HCT116 (cell line): Measurements from ENCODE around the gene NFKBIZ. TPM values are rescaled to one million over a fixed set of nuclear protein-coding genes. Genes with fewer than 3 reads are reported as not detected.

Experiments used
- ATAC-seq: fragments of 200-7000 bp; cut with Tn5 transposase; 2 replicates; pipeline ENCODE4 v1.9.1; 2020; ENCODE audit warnings: mild to moderate bottlenecking, moderate library complexity
- BruUV-seq: library from RNA; stranded (reverse); fragments of 400-500 nt; replicated peaks from 2 replicates; lab custom pipeline; 2021; lab: Mats Ljungman, UMichigan
- CTCF ChIA-PET: fragments of 300-600 bp; sonication (Branson Sonifier 250); formaldehyde crosslinking; loops from one replicate; lab custom pipeline; 2021; ENCODE audit warnings: antibody characterized with exemption; lab: Charles Lee
- POLR2A ChIA-PET: fragments of 300-600, 350-600 bp; sonication (Branson Sonifier 250); formaldehyde crosslinking; loops from one replicate; lab custom pipeline; 2021; ENCODE audit warnings: antibody characterized with exemption; lab: Charles Lee
- RAD21 ChIA-PET, 2 experiments: fragments of 300-600 bp; sonication (Branson Sonifier 250); formaldehyde crosslinking; loops; one replicate each; lab custom pipeline; 2023; ENCODE audit warnings: low total read pairs in 2 of 2; ENCODE audit not compliant: uncharacterized antibody in 2 of 2, unreplicated experiment in 2 of 2, low non-redundant PET in 1 of 2; lab: Charles Lee
- DNase-seq: peaks from one replicate; pipeline ENCODE4 v3.0.0-alpha.2; 2010; ENCODE audit warnings: low read depth, low spot score
- H2AFZ ChIP-seq: fragments of 200-600 bp; shearing (Covaris generic), sonication (generic); 2 replicates; pipeline ENCODE4 v1.6.1; 2017; ENCODE audit warnings: low read depth, mixed run types, mixed read lengths, antibody characterized with exemption, low read length; ENCODE audit not compliant: poor library complexity, severe bottlenecking
- H3K27ac ChIP-seq: 2 replicates; pipeline ENCODE4 v1.5.1; 2012; ENCODE audit warnings: low read depth, low read length
- H3K27me3 ChIP-seq: fragments of 200-600 bp; sonication (generic); 2 replicates; pipeline ENCODE4 v1.6.1; 2016; ENCODE audit warnings: mixed run types, low read length, mixed read lengths; ENCODE audit not compliant: insufficient read depth
- H3K36me3 ChIP-seq, 2 experiments: fragments of 200-500 bp in 1 of 2; fragments of 200-600 bp in 1 of 2; sonication (Bioruptor generic) in 1 of 2; sonication (generic) in 1 of 2; 2 replicates each; pipeline versions ENCODE4 v1.5.1 to v1.6.1; 2014 to 2016; ENCODE audit warnings: low read length in 2 of 2, inconsistent platforms in 1 of 2, mixed read lengths in 1 of 2, mixed run types in 1 of 2; ENCODE audit not compliant: insufficient read depth in 2 of 2, control insufficient read depth in 1 of 2
- H3K4me1 ChIP-seq, 2 experiments: fragments of 200-600 bp in 1 of 2; sonication (generic) in 1 of 2; 2 replicates each; pipeline versions ENCODE4 v1.5.1 to v1.6.1; 2012 to 2017; ENCODE audit warnings: low read length in 2 of 2, inconsistent platforms in 1 of 2, mild to moderate bottlenecking in 1 of 2, mixed read lengths in 1 of 2, mixed run types in 1 of 2, moderate library complexity in 1 of 2; ENCODE audit not compliant: insufficient read depth in 2 of 2, control insufficient read depth in 1 of 2
- H3K4me2 ChIP-seq: fragments of 200-600 bp; sonication (generic); 2 replicates; pipeline ENCODE4 v1.6.1; 2017; ENCODE audit warnings: mixed run types, low read length, mixed read lengths
- H3K4me3 ChIP-seq, 2 experiments: fragments of 200-600 bp in 1 of 2; sonication (generic) in 1 of 2; replicated peaks in 1 of 2; 2 replicates each; pipeline ENCODE4 v1.5.1; 2011 to 2016; ENCODE audit warnings: low read length in 2 of 2, control low read depth in 1 of 2, low read depth in 1 of 2, mild to moderate bottlenecking in 1 of 2, mixed read lengths in 1 of 2, mixed run types in 1 of 2
- H3K79me2 ChIP-seq: fragments of 200-600 bp; sonication (generic); 2 replicates; pipeline ENCODE4 v1.6.1; 2017; ENCODE audit warnings: mild to moderate bottlenecking, mixed run types, low read length, moderate library complexity, mixed read lengths; ENCODE audit not compliant: insufficient read depth
- H3K9ac ChIP-seq: fragments of 200-600 bp; sonication (generic); 2 replicates; pipeline ENCODE4 v1.6.1; 2016; ENCODE audit warnings: low read length, mixed read lengths
- H3K9me2 ChIP-seq: fragments of 200-600 bp; sonication (generic), shearing (Covaris generic); 2 replicates; pipeline ENCODE4 v1.6.1; 2017; ENCODE audit warnings: mixed run types, mild to moderate bottlenecking, moderate library complexity; ENCODE audit not compliant: insufficient read depth
- H3K9me3 ChIP-seq, 2 experiments: fragments of 200-500 bp in 1 of 2; fragments of 200-600 bp in 1 of 2; sonication (Bioruptor generic) in 1 of 2; sonication (generic) in 1 of 2; 2 replicates each; pipeline ENCODE4 v1.6.1; 2014 to 2017; ENCODE audit warnings: low read length in 2 of 2, mixed read lengths in 2 of 2, inconsistent platforms in 1 of 2, low read depth in 1 of 2, mild to moderate bottlenecking in 1 of 2, mixed run types in 1 of 2, moderate library complexity in 1 of 2; ENCODE audit not compliant: control insufficient read depth in 1 of 2, insufficient read depth in 1 of 2
- H4K20me1 ChIP-seq: fragments of 200-600 bp; sonication (generic), shearing (Covaris generic); 2 replicates; pipeline ENCODE4 v1.6.1; 2017; ENCODE audit warnings: mixed run types, mild to moderate bottlenecking, moderate library complexity; ENCODE audit not compliant: insufficient read depth
- CBX3 ChIP-seq: IDR thresholded peaks from 2 replicates; pipeline ENCODE4 v1.6.1; 2012; ENCODE audit warnings: low read depth
- CEBPB ChIP-seq: IDR thresholded peaks from 2 replicates; pipeline ENCODE4 v1.6.1; 2012; ENCODE audit warnings: low read depth
- EGR1 ChIP-seq: IDR thresholded peaks from 2 replicates; pipeline ENCODE4 v1.6.1; 2012; ENCODE audit warnings: low read depth
- EZH2phosphoT487 ChIP-seq: fragments of 200-600 bp; IDR thresholded peaks from 2 replicates; pipeline ENCODE4 v1.6.1; 2018; ENCODE audit warnings: antibody characterized with exemption, borderline replicate concordance
- RAD21 ChIP-seq: IDR thresholded peaks from 2 replicates; pipeline ENCODE4 v1.6.1; 2012; ENCODE audit warnings: low read depth, mild to moderate bottlenecking
- SRF ChIP-seq: IDR thresholded peaks from 2 replicates; pipeline ENCODE4 v1.6.1; 2012; ENCODE audit warnings: low read depth
- TCF7L2 ChIP-seq: IDR thresholded peaks from 2 replicates; pipeline ENCODE4 v1.7.0; 2011; ENCODE audit warnings: borderline replicate concordance, inconsistent platforms; ENCODE audit not compliant: insufficient read depth, insufficient read length; ENCODE audit errors: extremely low read depth
- YY1 ChIP-seq: IDR thresholded peaks from 2 replicates; pipeline ENCODE4 v1.6.1; 2011; ENCODE audit warnings: low read length, low read depth, moderate library complexity, mild to moderate bottlenecking; ENCODE audit not compliant: insufficient replicate concordance; ENCODE audit errors: extremely low read depth
- ZFX ChIP-seq: fragments of 450-650 bp; IDR thresholded peaks from 2 replicates; pipeline ENCODE4 v1.6.1; 2017
- intact Hi-C: fragments of 100-400 bp; cut with micrococcal nuclease; formaldehyde crosslinking; loops from 2 replicates; pipeline ENCODE4 v1.10.0; 2022
- total RNA-seq: library from RNA; stranded (reverse); gene quantifications from one replicate; pipeline ENCODE4 v1.2.1, GENCODE V29; 2021; ENCODE audit not compliant: unreplicated experiment
- TF ChIP-seq, protein P1 (sequence below): IDR thresholded peaks from 2 replicates; pipeline ENCODE4 v1.6.1; 2012
- TF ChIP-seq, protein P2 (sequence below), 3 experiments: fragments of 200-600 bp in 1 of 3; sonication (generic) in 1 of 3; IDR thresholded peaks in 2 of 3; conservative IDR thresholded peaks in 1 of 3; 2 replicates each; pipeline ENCODE4 v1.5.1; 2012 to 2017; ENCODE audit warnings: low read depth in 2 of 3, low read length in 2 of 3, antibody characterized with exemption in 1 of 3, borderline replicate concordance in 1 of 3, control low read depth in 1 of 3, mild to moderate bottlenecking in 1 of 3, mixed read lengths in 1 of 3, mixed run types in 1 of 3, moderate library complexity in 1 of 3; ENCODE audit not compliant: insufficient read depth in 1 of 3
- TF ChIP-seq, protein P3 (sequence below): IDR thresholded peaks from 2 replicates; pipeline ENCODE4 v1.6.1; 2011; ENCODE audit warnings: mild to moderate bottlenecking, low read length, moderate library complexity; ENCODE audit not compliant: insufficient replicate concordance; ENCODE audit errors: extremely low read depth
- TF ChIP-seq, protein P4 (sequence below): IDR thresholded peaks from 2 replicates; pipeline ENCODE4 v1.6.1; 2012

The NFKBIZ gene
- total RNA-seq, 1 experiment from 2014 or later, result 12.2 TPM

DNA sequence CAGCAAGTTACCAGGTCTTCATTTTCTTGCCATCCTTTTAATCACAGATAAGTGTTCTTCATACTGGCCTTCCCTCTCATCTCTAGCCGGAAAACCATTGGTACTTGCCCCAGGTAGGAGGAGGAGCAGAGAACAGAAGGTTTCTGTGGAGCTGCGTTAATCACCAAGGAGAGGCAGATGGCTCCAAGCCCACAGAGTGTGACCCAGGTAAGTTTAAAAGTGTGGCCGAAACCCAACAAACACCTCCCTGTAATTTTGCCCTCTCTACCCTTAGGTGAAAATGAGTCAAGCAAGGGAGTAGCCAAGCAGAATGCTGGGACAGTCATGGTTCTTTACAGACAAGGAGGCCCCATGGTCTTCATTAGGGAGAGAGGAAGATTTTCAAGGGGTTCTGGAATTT, 37.3 kb downstream of the NFKBIZ start:
- TF ChIP-seq CEBPB, result no peak
- TF ChIP-seq ZFX, result no peak
- TF ChIP-seq, protein P1, sequence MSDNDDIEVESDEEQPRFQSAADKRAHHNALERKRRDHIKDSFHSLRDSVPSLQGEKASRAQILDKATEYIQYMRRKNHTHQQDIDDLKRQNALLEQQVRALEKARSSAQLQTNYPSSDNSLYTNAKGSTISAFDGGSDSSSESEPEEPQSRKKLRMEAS, result no peak
- TF ChIP-seq TCF7L2, result no peak
- no peak for TF ChIP-seq CBX3
- TF ChIP-seq, protein P2, sequence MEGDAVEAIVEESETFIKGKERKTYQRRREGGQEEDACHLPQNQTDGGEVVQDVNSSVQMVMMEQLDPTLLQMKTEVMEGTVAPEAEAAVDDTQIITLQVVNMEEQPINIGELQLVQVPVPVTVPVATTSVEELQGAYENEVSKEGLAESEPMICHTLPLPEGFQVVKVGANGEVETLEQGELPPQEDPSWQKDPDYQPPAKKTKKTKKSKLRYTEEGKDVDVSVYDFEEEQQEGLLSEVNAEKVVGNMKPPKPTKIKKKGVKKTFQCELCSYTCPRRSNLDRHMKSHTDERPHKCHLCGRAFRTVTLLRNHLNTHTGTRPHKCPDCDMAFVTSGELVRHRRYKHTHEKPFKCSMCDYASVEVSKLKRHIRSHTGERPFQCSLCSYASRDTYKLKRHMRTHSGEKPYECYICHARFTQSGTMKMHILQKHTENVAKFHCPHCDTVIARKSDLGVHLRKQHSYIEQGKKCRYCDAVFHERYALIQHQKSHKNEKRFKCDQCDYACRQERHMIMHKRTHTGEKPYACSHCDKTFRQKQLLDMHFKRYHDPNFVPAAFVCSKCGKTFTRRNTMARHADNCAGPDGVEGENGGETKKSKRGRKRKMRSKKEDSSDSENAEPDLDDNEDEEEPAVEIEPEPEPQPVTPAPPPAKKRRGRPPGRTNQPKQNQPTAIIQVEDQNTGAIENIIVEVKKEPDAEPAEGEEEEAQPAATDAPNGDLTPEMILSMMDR (IDR thresholded peaks at IDR 0.05 in 2 of 3, conservative IDR thresholded peaks at IDR 0.05 in 1 of 3; ENCODE audit: borderline replicate concordance in 1 of 3, insufficient read depth in 1 of 3, low read depth in 2 of 3, low read length in 2 of 3), result no peak
- no peak for TF ChIP-seq RAD21
- no peak overlapping the region for H3K4me3 ChIP-seq
- no peaks in the 10 kb centered on the region for H3K9me3 ChIP-seq
- POLR2A ChIA-PET, result no interaction called here
- BruUV-seq, result no TSS peak
- H4K20me1 ChIP-seq, result no peaks in the 10 kb centered on the region
- H3K4me1 ChIP-seq, result no peaks in the 10 kb centered on the region
- H3K79me2 ChIP-seq, result no peaks in the 10 kb centered on the region
- CTCF ChIA-PET, result no interaction called here
- no peak for DNase-seq
- no peak overlapping the region for H3K27ac ChIP-seq
- no peaks in the 10 kb centered on the region for H3K36me3 ChIP-seq
- H3K4me2 ChIP-seq, result no peak overlapping the region
- RAD21 ChIA-PET, result no interaction called here
- H2AFZ ChIP-seq, result no peak overlapping the region
- H3K9me2 ChIP-seq, result no peaks in the 10 kb centered on the region
- ATAC-seq, result no peak
- intact Hi-C loops, result no loop called here
- no peaks in the 10 kb centered on the region for H3K27me3 ChIP-seq
- H3K9ac ChIP-seq, result no peak overlapping the region

DNA sequence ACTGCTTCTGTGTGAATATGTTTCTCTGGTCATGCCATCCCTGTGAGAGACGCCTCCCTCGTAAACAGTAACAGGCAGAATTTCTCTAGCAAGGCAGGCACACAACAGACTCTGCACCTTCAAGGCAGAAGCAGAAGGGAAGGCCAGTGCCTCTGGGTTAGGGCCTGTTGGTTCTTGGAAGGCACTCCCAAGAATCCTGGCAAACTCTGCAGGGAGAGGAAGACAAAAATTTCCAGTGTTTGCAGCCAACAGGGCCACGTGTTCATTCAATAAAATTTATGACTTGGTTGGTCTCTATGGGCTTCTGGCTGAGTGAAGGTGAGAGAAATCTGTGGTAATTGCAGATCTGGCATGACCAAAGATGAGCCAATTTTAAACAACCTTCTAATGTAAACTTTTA, 39.3 kb downstream of the NFKBIZ start:
- Histone ChIP-seq H2AFZ (no peak overlapping the region), H3K36me3 (no peaks in the 10 kb centered on the region), H3K9me2 (no peaks in the 10 kb centered on the region), H3K9ac (no peak overlapping the region), H4K20me1 (no peaks in the 10 kb centered on the region), H3K4me2 (no peak overlapping the region), H3K27me3 (no peaks in the 10 kb centered on the region), H3K27ac (no peak overlapping the region), H3K79me2 (no peaks in the 10 kb centered on the region), H3K9me3 (no peaks in the 10 kb centered on the region), H3K4me1 (no peaks in the 10 kb centered on the region), H3K4me3 (no peak overlapping the region)
- DNase-seq (no peak), ATAC-seq (no peak)
- ChIA-PET POLR2A (no interaction called here), RAD21 (no interaction called here), CTCF (no interaction called here)
- BruUV-seq, result no TSS peak
- intact Hi-C loops, result no loop called here
- TF ChIP-seq, protein P3, sequence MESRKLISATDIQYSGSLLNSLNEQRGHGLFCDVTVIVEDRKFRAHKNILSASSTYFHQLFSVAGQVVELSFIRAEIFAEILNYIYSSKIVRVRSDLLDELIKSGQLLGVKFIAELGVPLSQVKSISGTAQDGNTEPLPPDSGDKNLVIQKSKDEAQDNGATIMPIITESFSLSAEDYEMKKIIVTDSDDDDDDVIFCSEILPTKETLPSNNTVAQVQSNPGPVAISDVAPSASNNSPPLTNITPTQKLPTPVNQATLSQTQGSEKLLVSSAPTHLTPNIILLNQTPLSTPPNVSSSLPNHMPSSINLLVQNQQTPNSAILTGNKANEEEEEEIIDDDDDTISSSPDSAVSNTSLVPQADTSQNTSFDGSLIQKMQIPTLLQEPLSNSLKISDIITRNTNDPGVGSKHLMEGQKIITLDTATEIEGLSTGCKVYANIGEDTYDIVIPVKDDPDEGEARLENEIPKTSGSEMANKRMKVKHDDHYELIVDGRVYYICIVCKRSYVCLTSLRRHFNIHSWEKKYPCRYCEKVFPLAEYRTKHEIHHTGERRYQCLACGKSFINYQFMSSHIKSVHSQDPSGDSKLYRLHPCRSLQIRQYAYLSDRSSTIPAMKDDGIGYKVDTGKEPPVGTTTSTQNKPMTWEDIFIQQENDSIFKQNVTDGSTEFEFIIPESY, result no peak
- TF ChIP-seq, protein P4, sequence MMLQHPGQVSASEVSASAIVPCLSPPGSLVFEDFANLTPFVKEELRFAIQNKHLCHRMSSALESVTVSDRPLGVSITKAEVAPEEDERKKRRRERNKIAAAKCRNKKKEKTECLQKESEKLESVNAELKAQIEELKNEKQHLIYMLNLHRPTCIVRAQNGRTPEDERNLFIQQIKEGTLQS, result no peak
- TF ChIP-seq EGR1, result no peak
- no peak for TF ChIP-seq EZH2phosphoT487
- no peak for TF ChIP-seq YY1
- TF ChIP-seq SRF, result no peak
